WTC11 (cell line): Measurements from ENCODE around the gene TWIST1. TPM values are rescaled to one million over a fixed set of nuclear protein-coding genes. Genes with fewer than 3 reads are reported as not detected.

Experiments used
- ATAC-seq: fragments of 200-7000 bp; cut with Tn5 transposase; 2 replicates; pipeline ENCODE4 v1.10.0; 2021; ENCODE audit warnings: mild to moderate bottlenecking, moderate library complexity
- Bru-seq: library from RNA; stranded (reverse); fragments of 400-500 nt; gene quantifications from one replicate; lab custom pipeline; 2021; lab: Mats Ljungman, UMichigan
- CTCF ChIA-PET: fragments of 300-600 bp; sonication (Branson Sonifier 250); formaldehyde crosslinking; loops from one replicate; lab custom pipeline; 2021; ENCODE audit warnings: antibody characterized with exemption; lab: Charles Lee
- POLR2A ChIA-PET: fragments of 350-600 bp; sonication (Branson Sonifier 250); formaldehyde crosslinking; loops from one replicate; lab custom pipeline; 2021; ENCODE audit warnings: antibody characterized with exemption; lab: Charles Lee
- DNase-seq: peaks from one replicate; pipeline ENCODE4 v3.0.0; 2021; ENCODE audit warnings: low spot score
- H3K27ac Mint-ChIP-seq: 2 replicates; pipeline ENCODE4 v1.8.0; 2021; ENCODE audit warnings: mixed read lengths
- H3K27me3 Mint-ChIP-seq: 2 replicates; pipeline ENCODE4 v1.8.0; 2021; ENCODE audit warnings: low read depth, mild to moderate bottlenecking, moderate library complexity, mixed read lengths
- H3K36me3 Mint-ChIP-seq: 2 replicates; pipeline ENCODE4 v1.8.0; 2021; ENCODE audit warnings: mixed read lengths
- H3K4me1 Mint-ChIP-seq: 2 replicates; pipeline ENCODE4 v1.8.0; 2022; ENCODE audit warnings: mixed read lengths
- H3K4me3 Mint-ChIP-seq: 2 replicates; pipeline ENCODE4 v1.8.0; 2021; ENCODE audit warnings: mild to moderate bottlenecking, moderate library complexity, mixed read lengths
- H3K9me3 Mint-ChIP-seq: 2 replicates; pipeline ENCODE4 v1.8.0; 2021; ENCODE audit warnings: mixed read lengths
- ESRRA ChIP-seq: sonication (generic); formaldehyde crosslinking; IDR thresholded peaks from 2 replicates; pipeline ENCODE4 v1.8.1; 2022; ENCODE audit warnings: mild to moderate bottlenecking, missing genetic modification reagents, borderline replicate concordance
- FOXP1 ChIP-seq: sonication (generic); formaldehyde crosslinking; IDR thresholded peaks from 2 replicates; pipeline ENCODE4 v1.8.0; 2022; ENCODE audit warnings: missing genetic modification reagents, mild to moderate bottlenecking, moderate library complexity, borderline replicate concordance
- GABPB1 ChIP-seq: sonication (generic); formaldehyde crosslinking; IDR thresholded peaks from 2 replicates; pipeline ENCODE4 v1.8.1; 2023; ENCODE audit warnings: mild to moderate bottlenecking, missing genetic modification reagents
- OVOL2 ChIP-seq: fragments of 250-450 bp; sonication (Bioruptor Pico); IDR thresholded peaks from 2 replicates; pipeline ENCODE4 v1.9.0; 2021; ENCODE audit warnings: mild to moderate bottlenecking, borderline replicate concordance
- SMAD3 ChIP-seq: sonication (generic); formaldehyde crosslinking; IDR thresholded peaks from 2 replicates; pipeline ENCODE4 v1.8.0; 2022; ENCODE audit warnings: missing genetic modification reagents, mild to moderate bottlenecking, borderline replicate concordance
- ZNF317 ChIP-seq: sonication (generic); formaldehyde crosslinking; IDR thresholded peaks from 2 replicates; pipeline ENCODE4 v1.8.1; 2023; ENCODE audit warnings: low read depth, mild to moderate bottlenecking, moderate library complexity, missing genetic modification reagents, borderline replicate concordance
- ZNF416 ChIP-seq: fragments of 250-450 bp; sonication (Bioruptor Pico); IDR thresholded peaks from 2 replicates; pipeline ENCODE4 v1.9.0; 2021; ENCODE audit warnings: mild to moderate bottlenecking, inconsistent platforms
- long read RNA-seq, 3 experiments: library from RNA in 1 of 3; library from capped mRNA in 1 of 3; library from polyadenylated mRNA in 1 of 3; unstranded in 2 of 3; stranded (forward) in 1 of 3; transcript quantifications; one replicate each; pipeline ENCODE4 v2.0.0, GENCODE V29; 2021
- total RNA-seq: library from RNA; stranded (reverse); gene quantifications from 3 replicates; pipeline ENCODE4 v1.2.3, GENCODE V29; 2021
- TF ChIP-seq, protein P1 (sequence below): sonication (generic); formaldehyde crosslinking; IDR thresholded peaks from 2 replicates; pipeline ENCODE4 v1.8.1; 2023; ENCODE audit warnings: mild to moderate bottlenecking, missing genetic modification reagents, moderate library complexity
- TF ChIP-seq, protein P2 (sequence below): sonication (generic); formaldehyde crosslinking; IDR thresholded peaks from 2 replicates; pipeline ENCODE4 v1.8.1; 2022; ENCODE audit warnings: low read depth, missing genetic modification reagents, borderline replicate concordance
- TF ChIP-seq, protein P3 (sequence below): fragments of 250-450 bp; sonication (Bioruptor Pico); IDR thresholded peaks from 2 replicates; pipeline ENCODE4 v1.9.0; 2021; ENCODE audit warnings: moderate library complexity, mild to moderate bottlenecking, inconsistent platforms, borderline replicate concordance
- TF ChIP-seq, protein P4 (sequence below): sonication (generic); formaldehyde crosslinking; conservative IDR thresholded peaks from 2 replicates; pipeline ENCODE4 v1.8.1; 2023; ENCODE audit warnings: mild to moderate bottlenecking, low read depth, missing genetic modification reagents, moderate library complexity
- TF ChIP-seq, protein P5 (sequence below): sonication (generic); formaldehyde crosslinking; IDR thresholded peaks from 2 replicates; pipeline ENCODE4 v1.8.1; 2023; ENCODE audit warnings: mild to moderate bottlenecking, missing genetic modification reagents
- TF ChIP-seq, protein P6 (sequence below): sonication (generic); formaldehyde crosslinking; IDR thresholded peaks from 2 replicates; pipeline ENCODE4 v1.8.1; 2023; ENCODE audit warnings: mild to moderate bottlenecking, missing genetic modification reagents, moderate library complexity
- TF ChIP-seq, protein P7 (sequence below): sonication (generic); formaldehyde crosslinking; IDR thresholded peaks from 2 replicates; pipeline ENCODE4 v1.8.1; 2022; ENCODE audit warnings: mild to moderate bottlenecking, moderate library complexity, missing genetic modification reagents
- TF ChIP-seq, protein P8 (sequence below): sonication (generic); formaldehyde crosslinking; IDR thresholded peaks from 2 replicates; pipeline ENCODE4 v1.8.1; 2023; ENCODE audit warnings: mild to moderate bottlenecking, missing genetic modification reagents, borderline replicate concordance

The TWIST1 gene
- total RNA-seq (0.23 to 0.37 TPM in 2 of 3 replicates, not detected in the other), Bru-seq, nascent RNA (percentile 12 among the genes with signal in this experiment)
- long read RNA-seq, experiment 1, result 0 reads
- long read RNA-seq, experiment 2, result 0 reads
- long read RNA-seq, experiment 3, result 0 reads

DNA sequence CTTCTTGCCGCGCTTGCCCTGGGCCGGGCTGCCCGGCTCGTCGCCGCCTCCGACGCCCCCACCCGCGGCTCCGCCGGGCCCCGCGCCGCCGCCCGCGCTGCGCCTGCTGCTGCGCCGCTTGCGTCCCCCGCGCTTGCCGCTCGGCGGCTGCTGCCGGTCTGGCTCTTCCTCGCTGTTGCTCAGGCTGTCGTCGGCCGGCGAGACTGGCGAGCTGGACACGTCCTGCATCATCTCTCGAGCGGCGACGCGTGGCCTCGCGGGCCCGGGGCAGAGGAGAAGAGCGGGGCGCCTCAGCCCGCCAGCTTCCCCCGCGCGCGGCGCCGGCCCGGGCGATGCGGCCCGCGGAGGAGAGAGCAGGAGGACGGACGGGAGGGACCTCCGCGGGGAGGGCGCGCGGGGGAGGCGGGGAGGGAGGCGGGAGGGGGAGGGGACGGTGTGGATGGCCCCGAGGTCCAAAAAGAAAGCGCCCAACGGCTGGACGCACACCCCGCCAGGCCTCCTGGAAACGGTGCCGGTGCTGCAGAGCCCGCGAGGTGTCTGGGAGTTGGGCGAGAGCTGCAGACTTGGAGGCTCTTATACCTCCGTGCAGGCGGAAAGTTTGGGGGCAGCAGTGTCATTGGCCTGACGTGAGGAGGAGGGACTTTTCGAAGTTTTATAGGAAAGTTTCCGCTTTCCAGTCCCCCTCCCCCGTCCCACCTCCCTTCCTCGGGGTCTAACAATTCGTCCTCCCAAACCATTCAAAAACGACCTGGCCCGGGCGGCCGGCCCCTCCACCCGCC lies at the start of gene TWIST1:
Gene TWIST1, minus strand, starts transcription at position 546 of the 779 bp plus-strand sequence. Its CDS starts 315 bp downstream, at position 231.
- H3K4me1 Mint-ChIP-seq, result peaks cover 38% of the 10 kb centered on the region
- peaks cover 94% of the 10 kb centered on the region for H3K27me3 Mint-ChIP-seq

DNA sequence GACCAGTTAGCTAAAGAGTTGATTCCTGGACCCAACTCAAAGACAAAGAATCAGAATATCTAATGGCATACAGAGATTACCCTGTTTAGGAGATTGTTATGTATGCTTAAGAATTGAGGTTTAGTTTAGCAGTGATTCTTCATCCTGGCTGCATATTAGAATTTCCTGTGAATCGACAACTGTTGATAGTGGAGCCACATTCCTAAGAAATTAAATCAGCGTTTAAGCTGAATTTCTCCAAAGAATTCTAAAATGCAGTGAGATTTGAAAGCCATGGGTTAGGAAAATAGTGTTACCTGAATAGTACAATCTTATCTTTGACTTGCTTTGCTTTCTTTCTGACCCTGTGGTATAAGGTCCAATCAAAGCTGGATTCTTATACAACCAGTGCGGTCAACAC lies 44.2 kb upstream of the TWIST1 start:
- ChIA-PET POLR2A (no interaction called here), CTCF (no interaction called here)
- ATAC-seq, result no peak
- H3K9me3 Mint-ChIP-seq, result no peaks in the 10 kb centered on the region
- no peak overlapping the region for H3K4me3 Mint-ChIP-seq
- H3K27me3 Mint-ChIP-seq, result peaks cover 4% of the 10 kb centered on the region; the same call in 1 of the 2 replicates
- H3K4me1 Mint-ChIP-seq, result no peaks in the 10 kb centered on the region
- H3K36me3 Mint-ChIP-seq, result no peaks in the 10 kb centered on the region
- no peak for DNase-seq
- no peak overlapping the region for H3K27ac Mint-ChIP-seq
- TF ChIP-seq, protein P1, sequence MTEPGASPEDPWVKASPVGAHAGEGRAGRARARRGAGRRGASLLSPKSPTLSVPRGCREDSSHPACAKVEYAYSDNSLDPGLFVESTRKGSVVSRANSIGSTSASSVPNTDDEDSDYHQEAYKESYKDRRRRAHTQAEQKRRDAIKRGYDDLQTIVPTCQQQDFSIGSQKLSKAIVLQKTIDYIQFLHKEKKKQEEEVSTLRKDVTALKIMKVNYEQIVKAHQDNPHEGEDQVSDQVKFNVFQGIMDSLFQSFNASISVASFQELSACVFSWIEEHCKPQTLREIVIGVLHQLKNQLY (CRISPR knock-in tag), result no peak
- TF ChIP-seq OVOL2 (no peak), ESRRA (CRISPR knock-in tag) (no peak), ZNF317 (CRISPR knock-in tag) (no peak), GABPB1 (no peak), ZNF416 (CRISPR knock-in tag) (no peak), SMAD3 (CRISPR knock-in tag) (no peak), FOXP1 (no peak)
- TF ChIP-seq, protein P2, sequence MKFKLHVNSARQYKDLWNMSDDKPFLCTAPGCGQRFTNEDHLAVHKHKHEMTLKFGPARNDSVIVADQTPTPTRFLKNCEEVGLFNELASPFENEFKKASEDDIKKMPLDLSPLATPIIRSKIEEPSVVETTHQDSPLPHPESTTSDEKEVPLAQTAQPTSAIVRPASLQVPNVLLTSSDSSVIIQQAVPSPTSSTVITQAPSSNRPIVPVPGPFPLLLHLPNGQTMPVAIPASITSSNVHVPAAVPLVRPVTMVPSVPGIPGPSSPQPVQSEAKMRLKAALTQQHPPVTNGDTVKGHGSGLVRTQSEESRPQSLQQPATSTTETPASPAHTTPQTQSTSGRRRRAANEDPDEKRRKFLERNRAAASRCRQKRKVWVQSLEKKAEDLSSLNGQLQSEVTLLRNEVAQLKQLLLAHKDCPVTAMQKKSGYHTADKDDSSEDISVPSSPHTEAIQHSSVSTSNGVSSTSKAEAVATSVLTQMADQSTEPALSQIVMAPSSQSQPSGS (CRISPR knock-in tag), result no peak
- TF ChIP-seq, protein P3, sequence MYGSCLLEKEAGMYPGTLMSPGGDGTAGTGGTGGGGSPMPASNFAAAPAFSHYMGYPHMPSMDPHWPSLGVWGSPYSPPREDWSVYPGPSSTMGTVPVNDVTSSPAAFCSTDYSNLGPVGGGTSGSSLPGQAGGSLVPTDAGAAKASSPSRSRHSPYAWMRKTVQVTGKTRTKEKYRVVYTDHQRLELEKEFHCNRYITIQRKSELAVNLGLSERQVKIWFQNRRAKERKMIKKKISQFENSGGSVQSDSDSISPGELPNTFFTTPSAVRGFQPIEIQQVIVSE (CRISPR knock-in tag), result no peak
- TF ChIP-seq, protein P4, sequence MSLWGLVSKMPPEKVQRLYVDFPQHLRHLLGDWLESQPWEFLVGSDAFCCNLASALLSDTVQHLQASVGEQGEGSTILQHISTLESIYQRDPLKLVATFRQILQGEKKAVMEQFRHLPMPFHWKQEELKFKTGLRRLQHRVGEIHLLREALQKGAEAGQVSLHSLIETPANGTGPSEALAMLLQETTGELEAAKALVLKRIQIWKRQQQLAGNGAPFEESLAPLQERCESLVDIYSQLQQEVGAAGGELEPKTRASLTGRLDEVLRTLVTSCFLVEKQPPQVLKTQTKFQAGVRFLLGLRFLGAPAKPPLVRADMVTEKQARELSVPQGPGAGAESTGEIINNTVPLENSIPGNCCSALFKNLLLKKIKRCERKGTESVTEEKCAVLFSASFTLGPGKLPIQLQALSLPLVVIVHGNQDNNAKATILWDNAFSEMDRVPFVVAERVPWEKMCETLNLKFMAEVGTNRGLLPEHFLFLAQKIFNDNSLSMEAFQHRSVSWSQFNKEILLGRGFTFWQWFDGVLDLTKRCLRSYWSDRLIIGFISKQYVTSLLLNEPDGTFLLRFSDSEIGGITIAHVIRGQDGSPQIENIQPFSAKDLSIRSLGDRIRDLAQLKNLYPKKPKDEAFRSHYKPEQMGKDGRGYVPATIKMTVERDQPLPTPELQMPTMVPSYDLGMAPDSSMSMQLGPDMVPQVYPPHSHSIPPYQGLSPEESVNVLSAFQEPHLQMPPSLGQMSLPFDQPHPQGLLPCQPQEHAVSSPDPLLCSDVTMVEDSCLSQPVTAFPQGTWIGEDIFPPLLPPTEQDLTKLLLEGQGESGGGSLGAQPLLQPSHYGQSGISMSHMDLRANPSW, result no peak
- TF ChIP-seq, protein P5, sequence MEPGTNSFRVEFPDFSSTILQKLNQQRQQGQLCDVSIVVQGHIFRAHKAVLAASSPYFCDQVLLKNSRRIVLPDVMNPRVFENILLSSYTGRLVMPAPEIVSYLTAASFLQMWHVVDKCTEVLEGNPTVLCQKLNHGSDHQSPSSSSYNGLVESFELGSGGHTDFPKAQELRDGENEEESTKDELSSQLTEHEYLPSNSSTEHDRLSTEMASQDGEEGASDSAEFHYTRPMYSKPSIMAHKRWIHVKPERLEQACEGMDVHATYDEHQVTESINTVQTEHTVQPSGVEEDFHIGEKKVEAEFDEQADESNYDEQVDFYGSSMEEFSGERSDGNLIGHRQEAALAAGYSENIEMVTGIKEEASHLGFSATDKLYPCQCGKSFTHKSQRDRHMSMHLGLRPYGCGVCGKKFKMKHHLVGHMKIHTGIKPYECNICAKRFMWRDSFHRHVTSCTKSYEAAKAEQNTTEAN (CRISPR knock-in tag), result no peak
- TF ChIP-seq, protein P6, sequence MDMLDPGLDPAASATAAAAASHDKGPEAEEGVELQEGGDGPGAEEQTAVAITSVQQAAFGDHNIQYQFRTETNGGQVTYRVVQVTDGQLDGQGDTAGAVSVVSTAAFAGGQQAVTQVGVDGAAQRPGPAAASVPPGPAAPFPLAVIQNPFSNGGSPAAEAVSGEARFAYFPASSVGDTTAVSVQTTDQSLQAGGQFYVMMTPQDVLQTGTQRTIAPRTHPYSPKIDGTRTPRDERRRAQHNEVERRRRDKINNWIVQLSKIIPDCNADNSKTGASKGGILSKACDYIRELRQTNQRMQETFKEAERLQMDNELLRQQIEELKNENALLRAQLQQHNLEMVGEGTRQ, result no peak

More for the DNA sequence above, at the start of gene TWIST1:
- POLR2A ChIA-PET, result interaction anchor here (0.8 to 1.4 kb wide), 2 partner anchors 10 to 251 kb away, joined by 6 to 8 read pairs; no protein-coding TSS in a partner anchor
- Mint-ChIP-seq H3K9me3 (no peaks in the 10 kb centered on the region), H3K4me3 (peak within 1 kb of the TSS; percentile 72), H3K27ac (no peak within 1 kb of the TSS), H3K36me3 (no peaks in the 10 kb centered on the region)
- TF ChIP-seq, protein P7, sequence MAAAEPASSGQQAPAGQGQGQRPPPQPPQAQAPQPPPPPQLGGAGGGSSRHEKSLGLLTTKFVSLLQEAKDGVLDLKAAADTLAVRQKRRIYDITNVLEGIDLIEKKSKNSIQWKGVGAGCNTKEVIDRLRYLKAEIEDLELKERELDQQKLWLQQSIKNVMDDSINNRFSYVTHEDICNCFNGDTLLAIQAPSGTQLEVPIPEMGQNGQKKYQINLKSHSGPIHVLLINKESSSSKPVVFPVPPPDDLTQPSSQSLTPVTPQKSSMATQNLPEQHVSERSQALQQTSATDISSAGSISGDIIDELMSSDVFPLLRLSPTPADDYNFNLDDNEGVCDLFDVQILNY, result 0 out of 2 replicates have a peak, but pooled peaks have one; percentile 27
- TF ChIP-seq, protein P8, sequence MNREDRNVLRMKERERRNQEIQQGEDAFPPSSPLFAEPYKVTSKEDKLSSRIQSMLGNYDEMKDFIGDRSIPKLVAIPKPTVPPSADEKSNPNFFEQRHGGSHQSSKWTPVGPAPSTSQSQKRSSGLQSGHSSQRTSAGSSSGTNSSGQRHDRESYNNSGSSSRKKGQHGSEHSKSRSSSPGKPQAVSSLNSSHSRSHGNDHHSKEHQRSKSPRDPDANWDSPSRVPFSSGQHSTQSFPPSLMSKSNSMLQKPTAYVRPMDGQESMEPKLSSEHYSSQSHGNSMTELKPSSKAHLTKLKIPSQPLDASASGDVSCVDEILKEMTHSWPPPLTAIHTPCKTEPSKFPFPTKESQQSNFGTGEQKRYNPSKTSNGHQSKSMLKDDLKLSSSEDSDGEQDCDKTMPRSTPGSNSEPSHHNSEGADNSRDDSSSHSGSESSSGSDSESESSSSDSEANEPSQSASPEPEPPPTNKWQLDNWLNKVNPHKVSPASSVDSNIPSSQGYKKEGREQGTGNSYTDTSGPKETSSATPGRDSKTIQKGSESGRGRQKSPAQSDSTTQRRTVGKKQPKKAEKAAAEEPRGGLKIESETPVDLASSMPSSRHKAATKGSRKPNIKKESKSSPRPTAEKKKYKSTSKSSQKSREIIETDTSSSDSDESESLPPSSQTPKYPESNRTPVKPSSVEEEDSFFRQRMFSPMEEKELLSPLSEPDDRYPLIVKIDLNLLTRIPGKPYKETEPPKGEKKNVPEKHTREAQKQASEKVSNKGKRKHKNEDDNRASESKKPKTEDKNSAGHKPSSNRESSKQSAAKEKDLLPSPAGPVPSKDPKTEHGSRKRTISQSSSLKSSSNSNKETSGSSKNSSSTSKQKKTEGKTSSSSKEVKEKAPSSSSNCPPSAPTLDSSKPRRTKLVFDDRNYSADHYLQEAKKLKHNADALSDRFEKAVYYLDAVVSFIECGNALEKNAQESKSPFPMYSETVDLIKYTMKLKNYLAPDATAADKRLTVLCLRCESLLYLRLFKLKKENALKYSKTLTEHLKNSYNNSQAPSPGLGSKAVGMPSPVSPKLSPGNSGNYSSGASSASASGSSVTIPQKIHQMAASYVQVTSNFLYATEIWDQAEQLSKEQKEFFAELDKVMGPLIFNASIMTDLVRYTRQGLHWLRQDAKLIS (CRISPR knock-in tag), result no peak
- CTCF ChIA-PET, result interaction anchor here (0.7 to 1.2 kb wide), 3 partner anchors 10 to 764 kb away, joined by 3 to 5 read pairs (median 3); no protein-coding TSS in a partner anchor
- peak; percentile 65 for ATAC-seq
- DNase-seq, result peak; percentile 65
